BJ (cell line): ENCODE results near the gene CLDN24. TPM values are rescaled to one million over a fixed set of nuclear protein-coding genes. Genes with fewer than 3 reads are reported as not detected.

ENCODE experiments used
- CTCF ChIA-PET: fragments of 350-600 bp; formaldehyde crosslinking; extraction: SDS; loops from one replicate; lab custom pipeline; 2021; ENCODE audit warnings: antibody characterized with exemption, inconsistent platforms; lab: Yijun Ruan, JAX
- POLR2A ChIA-PET: fragments of 300-600 bp; sonication (Branson Sonifier 250); formaldehyde crosslinking; extraction: SDS; loops from one replicate; lab custom pipeline; 2021; ENCODE audit warnings: antibody characterized with exemption; lab: Charles Lee
- DNase-seq: peaks from one replicate; pipeline ENCODE4 v3.0.0-alpha.2; 2011; ENCODE audit warnings: low read depth
- H3K27me3 ChIP-seq: 2 replicates; pipeline ENCODE4 v1.6.0; 2011; ENCODE audit warnings: low read length; ENCODE audit not compliant: control insufficient read depth, insufficient read depth
- H3K36me3 ChIP-seq: 2 replicates; pipeline ENCODE4 v1.5.1; 2011; ENCODE audit warnings: low read length; ENCODE audit not compliant: control insufficient read depth, insufficient read depth
- H3K4me3 ChIP-seq: 2 replicates; pipeline ENCODE4 v1.5.1; 2011; ENCODE audit warnings: low read depth, mild to moderate bottlenecking, control low read depth, low read length
- polyA plus RNA-seq: library from polyadenylated mRNA; depleted of rRNA; stranded (reverse); fragments of >200 nt; gene quantifications from 2 replicates; pipeline ENCODE4 v1.2.3, GENCODE V29; 2011
- TF ChIP-seq, protein P1 (sequence below): IDR thresholded peaks from 2 replicates; pipeline ENCODE4 v1.5.1; 2011; ENCODE audit warnings: low read depth, mild to moderate bottlenecking, control low read depth, inconsistent platforms, low read length, moderate library complexity; ENCODE audit not compliant: insufficient read depth

CLDN24 gene
- polyA plus RNA-seq, 1 experiment: not detected

DNA sequence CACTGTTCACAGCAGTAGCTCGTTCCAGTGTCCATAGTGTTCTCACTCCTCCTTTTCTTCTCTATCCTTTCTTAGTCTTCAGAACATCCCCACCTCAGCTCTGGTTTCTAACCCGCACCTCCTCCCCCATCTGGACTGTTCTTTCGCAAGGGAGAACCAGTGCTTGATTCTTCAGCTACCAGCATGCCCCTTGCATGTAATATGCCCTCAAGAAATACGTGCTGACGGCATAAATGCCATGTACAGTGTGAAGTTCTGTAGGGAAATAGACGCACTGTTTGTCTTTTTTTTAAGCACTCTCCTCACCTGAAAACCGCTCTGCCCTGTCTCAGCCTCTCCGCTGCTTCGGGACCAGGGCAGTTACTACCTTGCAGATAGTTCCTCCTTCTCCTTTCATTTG lies 7.4 kb downstream of the CLDN24 start:
- ChIA-PET CTCF (no interaction called here), POLR2A (no interaction called here)
- Histone ChIP-seq H3K4me3 (no peak overlapping the region), H3K36me3 (peaks cover 13% of the 10 kb centered on the region), H3K27me3 (no peaks in the 10 kb centered on the region)
- DNase-seq: no peak
- TF ChIP-seq, protein P1, sequence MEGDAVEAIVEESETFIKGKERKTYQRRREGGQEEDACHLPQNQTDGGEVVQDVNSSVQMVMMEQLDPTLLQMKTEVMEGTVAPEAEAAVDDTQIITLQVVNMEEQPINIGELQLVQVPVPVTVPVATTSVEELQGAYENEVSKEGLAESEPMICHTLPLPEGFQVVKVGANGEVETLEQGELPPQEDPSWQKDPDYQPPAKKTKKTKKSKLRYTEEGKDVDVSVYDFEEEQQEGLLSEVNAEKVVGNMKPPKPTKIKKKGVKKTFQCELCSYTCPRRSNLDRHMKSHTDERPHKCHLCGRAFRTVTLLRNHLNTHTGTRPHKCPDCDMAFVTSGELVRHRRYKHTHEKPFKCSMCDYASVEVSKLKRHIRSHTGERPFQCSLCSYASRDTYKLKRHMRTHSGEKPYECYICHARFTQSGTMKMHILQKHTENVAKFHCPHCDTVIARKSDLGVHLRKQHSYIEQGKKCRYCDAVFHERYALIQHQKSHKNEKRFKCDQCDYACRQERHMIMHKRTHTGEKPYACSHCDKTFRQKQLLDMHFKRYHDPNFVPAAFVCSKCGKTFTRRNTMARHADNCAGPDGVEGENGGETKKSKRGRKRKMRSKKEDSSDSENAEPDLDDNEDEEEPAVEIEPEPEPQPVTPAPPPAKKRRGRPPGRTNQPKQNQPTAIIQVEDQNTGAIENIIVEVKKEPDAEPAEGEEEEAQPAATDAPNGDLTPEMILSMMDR: no peak

DNA sequence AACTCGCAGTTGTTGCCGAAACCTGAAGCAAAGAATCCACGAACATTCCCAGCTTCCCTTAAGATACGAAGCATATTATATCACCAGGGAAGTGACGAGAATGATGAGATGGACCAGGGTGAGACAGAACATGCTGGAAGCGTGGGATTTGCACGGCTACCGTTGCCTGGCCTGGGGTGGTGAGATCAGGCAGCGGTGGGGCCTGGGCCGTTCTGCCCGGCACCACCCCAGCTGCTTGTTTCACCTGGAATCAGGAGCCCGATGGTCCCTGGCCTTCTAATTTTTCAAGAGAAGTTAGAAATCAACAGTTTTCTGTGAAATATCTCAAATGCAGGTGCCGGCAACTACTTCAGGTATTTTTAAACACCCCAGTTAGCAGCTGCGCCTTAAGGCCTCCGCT lies 7.9 kb downstream of the CLDN24 start:
- POLR2A ChIA-PET: no interaction called here

DNA sequence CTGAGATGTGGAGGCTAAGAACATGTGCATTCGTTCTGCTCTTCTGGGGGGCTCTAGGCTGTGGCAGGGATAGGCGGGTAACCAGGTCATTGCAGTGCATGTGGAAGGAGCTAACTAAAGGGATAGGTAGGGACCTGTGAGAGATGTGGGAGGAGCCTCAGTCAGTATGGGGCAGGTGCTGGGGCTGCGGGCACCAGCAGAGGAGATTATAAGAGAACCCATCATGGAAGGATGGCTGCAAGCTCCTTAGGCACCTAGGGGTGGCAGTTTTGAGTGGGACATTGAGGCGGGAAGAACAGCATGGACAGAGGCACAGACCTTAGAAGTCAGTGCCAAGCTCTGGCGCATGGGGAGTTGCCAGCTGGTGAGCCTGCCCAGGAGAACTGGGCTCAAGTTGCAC lies 9.4 kb downstream of the CLDN24 start:
- no peak for DNase-seq
- Histone ChIP-seq H3K4me3 (no peak overlapping the region), H3K27me3 (no peaks in the 10 kb centered on the region), H3K36me3 (peaks cover 13% of the 10 kb centered on the region)
- ChIA-PET CTCF (interaction anchor here (2.3 kb wide), 1 partner anchor 11 kb away, joined by 4 read pairs; no protein-coding TSS in a partner anchor), POLR2A (no interaction called here)
- TF ChIP-seq, protein P1: no peak

More for the DNA sequence above, 7.9 kb downstream of the CLDN24 start:
- H3K27me3 ChIP-seq: no peaks in the 10 kb centered on the region
- CTCF ChIA-PET: no interaction called here
- H3K36me3 ChIP-seq: peaks cover 13% of the 10 kb centered on the region
- no peak for DNase-seq
- TF ChIP-seq, protein P1: no peak
- H3K4me3 ChIP-seq: no peak overlapping the region

DNA sequence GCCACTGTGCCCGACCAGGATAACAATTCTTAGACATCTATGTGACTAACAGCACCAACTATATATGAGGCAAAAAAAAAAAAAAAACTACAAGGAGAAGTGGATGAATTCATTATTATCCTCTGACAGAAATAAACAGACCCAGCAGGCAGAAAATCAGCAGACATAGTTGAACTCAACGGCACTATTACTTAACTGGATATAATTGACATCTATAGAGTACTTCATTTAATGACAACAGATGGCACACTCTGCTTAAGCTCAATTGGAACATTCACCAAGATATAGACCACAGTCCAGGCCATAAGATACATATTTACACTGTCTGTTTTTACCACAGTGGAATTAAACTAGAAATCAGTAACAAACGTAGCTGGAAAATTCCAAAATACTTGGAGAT lies 15.4 kb downstream of the CLDN24 start:
- no peak for DNase-seq
- H3K27me3 ChIP-seq: no peaks in the 10 kb centered on the region
- TF ChIP-seq, protein P1: no peak
- POLR2A ChIA-PET: no interaction called here
- H3K36me3 ChIP-seq: peaks cover 1% of the 10 kb centered on the region; the same call in 1 of the 2 replicates
- H3K4me3 ChIP-seq: no peak overlapping the region
- CTCF ChIA-PET: no interaction called here

DNA sequence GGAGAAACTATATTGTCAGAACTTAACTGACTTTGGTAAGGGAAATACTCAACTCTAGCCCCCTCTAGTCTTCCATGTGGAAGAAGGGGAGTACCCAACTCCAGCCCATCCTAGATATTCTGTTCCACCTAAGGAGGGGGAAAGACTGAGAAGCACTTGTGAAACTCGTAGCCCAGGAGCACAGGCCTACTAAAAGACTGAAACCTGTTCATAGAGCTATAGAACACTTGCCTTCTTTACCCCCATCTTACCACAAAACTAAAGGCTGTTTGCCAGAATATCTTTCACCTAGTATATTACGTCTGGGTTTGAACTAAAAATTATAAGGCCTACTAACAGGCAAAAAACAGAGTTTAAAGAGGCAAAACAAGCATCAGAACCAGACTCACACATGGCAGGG lies 17.7 kb downstream of the CLDN24 start:
- Histone ChIP-seq H3K27me3 (no peaks in the 10 kb centered on the region), H3K36me3 (0 out of 2 replicates have a peak, but pooled peaks cover 1% of the 10 kb centered on the region), H3K4me3 (no peak overlapping the region)
- TF ChIP-seq, protein P1: no peak
- DNase-seq: no peak
- ChIA-PET POLR2A (no interaction called here), CTCF (no interaction called here)
